Left renal pelvis (tissue), 4 donors: Measurements from ENCODE around the gene TMEM238. TPM values are rescaled to one million over a fixed set of nuclear protein-coding genes. Genes with fewer than 3 reads are reported as not detected.
"Not testable (repeated sequence)": the region's sequence is repeated elsewhere in the genome, so short reads cannot be mapped to it uniquely, and the experiment has no call there.

Experiments used
- DNase-seq, 4 donors: peaks; one replicate each; pipeline ENCODE4 v3.0.0-alpha.2; 2013; ENCODE audit warnings: low read depth in 4 of 4, low spot score in 3 of 4
- polyA plus RNA-seq, 4 donors: library from polyadenylated mRNA; unstranded; fragments of 120-200 nt; gene quantifications; one replicate each; pipeline ENCODE4 v1.2.1, GENCODE V29; 2013; ENCODE audit not compliant: insufficient read length in 4 of 4

The TMEM238 gene
- polyA plus RNA-seq, 4 donors: 0.31 to 2.2 (median 0.49) TPM

DNA sequence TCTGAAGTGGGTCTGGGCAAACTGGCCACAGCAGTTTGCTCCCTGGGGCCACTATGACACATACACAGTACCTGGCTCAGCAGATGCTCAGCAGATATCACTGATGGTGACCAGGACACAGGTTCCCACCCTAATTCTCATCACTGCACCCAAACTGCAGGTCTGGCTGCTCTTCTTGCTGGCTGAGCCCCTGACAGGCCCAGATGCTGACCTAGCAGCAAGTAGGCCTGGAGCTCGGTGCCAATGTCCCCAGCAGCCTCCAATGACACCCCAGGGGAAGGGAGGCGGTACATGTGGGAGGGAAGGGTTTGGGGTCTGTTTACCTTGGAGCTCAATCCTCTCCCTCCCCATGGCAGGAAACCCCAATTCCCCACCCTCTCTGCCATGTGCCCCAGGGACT lies 18.4 kb upstream of the TMEM238 start:
- no peak for DNase-seq

DNA sequence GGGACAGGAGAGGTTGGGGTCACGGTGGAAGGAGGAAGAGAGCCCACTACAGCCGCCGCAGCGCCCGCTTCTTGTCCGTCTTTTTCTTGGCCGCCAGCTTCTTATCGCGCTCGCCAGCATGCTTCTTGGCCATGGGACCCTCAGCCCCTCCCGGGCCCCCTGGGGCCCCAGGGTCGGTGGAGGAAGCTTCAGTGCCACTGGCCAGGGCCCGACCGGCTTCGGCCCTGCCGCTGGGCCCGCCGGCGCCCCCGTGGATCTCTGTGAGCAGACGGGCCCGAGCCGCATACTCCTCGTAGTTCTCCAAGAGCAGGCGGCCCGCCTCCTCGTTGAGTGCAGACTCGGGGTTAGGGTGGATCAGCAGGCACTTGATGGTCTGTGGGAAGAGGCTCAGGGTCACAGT lies 17.3 kb upstream of the TMEM238 start:
- not testable (repeated sequence) for DNase-seq

DNA sequence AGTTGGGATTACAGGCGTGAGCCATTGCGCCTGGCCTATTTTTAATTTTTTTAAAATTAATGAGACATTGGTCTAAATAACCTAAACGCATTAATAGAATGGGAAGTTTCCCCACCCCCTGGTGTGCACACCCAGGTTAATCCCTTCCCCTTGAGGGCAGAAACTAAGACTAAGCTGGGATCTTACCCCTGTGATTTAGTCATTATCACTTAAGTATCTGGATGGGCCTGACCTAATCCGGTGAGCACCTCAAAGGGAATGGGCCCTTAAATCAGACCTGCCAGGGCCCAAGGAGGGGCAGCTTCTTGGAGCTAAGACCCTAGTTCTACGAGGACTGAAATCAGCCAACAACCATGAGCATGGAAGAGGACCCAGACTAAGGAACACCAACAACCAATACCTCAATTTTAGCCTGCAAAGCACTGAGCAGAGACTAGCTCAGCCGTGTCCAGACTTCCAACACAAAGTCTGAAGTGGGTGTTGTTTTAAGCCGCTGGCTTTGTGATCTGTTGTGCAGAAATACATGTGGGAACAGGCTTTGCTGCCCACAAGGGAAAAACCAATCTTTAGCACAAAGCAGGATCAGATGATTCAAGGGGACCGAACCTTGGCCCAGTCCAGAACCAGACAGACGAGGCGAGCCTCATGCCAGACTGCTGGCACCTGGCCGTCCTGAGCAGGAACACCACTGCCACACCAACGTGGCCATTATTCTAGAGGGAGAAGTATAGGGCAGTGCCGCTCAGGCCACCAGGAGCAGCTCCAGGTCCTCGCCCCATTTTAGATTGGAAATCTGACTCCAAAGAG lies 16.4 kb upstream of the TMEM238 start:
- DNase-seq: no peak

DNA sequence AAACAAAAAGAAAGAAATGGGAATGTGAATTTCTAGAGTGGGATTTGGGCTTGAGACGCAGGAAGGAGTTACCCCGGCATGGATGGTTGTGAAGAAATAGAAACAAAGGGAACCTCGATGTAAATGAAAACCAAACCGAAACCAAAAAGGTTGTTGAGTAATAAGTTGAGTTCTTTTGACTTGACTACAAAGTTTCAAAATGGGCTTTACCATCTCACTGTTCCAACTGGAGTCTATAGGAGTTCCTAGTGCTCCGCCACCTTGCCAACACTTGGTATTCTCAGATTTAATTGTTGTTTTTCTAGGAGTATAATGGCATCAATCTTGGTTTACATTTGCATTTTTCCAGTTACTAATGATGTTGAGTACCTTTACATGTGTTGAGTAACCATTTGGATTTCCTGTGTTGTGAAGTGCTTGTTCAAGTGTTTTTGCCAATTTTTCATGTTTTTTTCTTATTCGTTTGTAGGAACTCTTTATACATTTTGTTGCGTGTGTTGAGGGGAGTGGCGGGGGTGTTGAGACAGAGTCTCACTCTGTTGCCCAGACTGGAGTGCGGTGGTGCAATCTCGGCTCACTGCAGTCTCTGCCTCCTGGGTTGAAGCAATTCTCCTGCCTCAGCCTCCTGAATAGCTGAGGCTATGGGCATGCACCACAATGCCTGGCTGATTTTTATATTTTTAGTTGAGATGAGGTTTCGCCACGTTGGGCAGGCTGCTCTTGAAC lies 14.3 kb upstream of the TMEM238 start:
- DNase-seq: no peak

DNA sequence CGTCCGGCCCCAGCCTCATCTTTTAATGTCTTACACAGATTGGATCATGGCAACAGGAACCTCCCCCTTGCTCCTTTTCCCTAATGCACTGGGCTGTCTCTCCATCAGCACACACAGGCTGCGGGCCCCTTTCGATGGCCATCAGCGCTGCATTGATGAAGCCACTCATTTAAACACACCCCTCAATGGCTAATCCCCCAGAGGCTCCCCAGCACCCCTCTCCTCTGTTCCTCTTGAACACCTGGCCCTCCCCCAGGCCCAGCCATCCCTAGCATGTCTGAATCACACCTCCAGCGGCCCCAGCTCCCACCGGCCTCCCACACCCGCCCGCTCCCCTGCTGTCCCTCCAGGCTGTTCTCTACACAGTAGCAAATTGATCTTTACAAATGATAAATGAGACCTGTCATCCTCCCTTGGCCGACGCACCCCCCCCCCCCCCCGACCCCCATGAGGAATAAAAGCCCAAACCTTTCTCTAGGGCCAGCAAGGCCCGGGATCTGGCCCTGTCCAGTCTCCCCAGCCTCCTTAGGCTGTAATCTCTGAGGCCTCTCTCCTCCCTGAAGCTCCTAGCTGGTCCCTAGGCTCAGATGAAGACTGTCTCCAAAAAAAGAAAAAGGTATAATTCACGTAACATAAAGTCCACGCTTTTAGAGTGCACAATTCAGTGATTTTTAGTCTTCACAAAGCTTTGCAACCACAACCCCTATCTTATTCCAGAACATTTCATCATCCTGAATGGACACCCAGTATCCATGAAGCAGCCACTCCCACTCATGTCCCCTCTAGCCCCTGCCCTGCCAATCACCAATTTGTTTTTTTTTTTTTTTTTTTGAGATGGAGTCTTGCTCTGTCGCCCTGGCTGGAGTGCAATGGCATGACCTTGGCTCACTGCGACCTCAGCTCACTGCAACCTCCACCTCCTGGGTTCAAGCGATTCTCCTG lies 9.0 kb upstream of the TMEM238 start:
- DNase-seq: no peak

DNA sequence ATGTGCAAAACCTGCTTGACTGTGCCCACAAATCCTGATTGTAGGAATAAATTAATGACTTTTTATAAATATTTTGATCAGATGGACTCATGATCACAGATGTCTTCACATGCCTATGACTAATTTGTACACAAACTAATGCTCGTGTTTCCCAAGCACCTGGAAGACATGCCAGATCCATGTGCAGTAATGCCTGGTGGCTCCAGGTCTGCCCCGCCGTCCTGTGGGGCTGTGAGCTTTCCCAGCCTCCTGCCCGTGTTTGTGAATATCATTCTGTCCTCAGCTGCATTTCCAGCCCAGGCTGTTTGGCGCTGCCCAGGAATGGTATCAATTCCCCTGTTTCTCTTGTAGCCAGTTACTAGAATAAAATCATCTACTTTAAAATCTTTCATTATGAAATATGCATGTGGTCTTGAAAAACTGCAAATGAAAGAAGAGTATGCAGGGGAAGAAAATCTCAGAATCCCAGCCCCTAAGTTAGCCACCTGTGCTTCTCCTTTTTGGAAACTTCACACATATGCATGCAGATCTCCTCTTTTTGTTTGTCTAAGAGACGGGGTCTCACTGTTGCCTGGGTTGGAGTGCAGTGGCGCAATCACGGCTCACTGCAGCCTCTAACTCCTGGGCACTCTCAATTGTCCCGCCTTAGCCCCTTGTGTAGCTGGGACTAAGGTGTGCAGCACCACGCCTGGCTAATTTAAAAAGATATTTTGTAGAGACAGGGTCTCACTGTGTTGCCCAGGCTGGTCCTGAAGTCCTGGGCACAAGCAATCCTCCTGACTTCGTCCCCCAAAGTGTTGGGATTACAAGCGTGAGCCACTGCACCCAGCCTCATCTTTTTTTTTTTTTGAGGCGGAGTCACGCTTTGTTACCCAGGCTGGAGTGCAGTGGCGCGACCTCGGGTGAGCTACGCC lies 7.9 kb upstream of the TMEM238 start:
- no peak for DNase-seq

DNA sequence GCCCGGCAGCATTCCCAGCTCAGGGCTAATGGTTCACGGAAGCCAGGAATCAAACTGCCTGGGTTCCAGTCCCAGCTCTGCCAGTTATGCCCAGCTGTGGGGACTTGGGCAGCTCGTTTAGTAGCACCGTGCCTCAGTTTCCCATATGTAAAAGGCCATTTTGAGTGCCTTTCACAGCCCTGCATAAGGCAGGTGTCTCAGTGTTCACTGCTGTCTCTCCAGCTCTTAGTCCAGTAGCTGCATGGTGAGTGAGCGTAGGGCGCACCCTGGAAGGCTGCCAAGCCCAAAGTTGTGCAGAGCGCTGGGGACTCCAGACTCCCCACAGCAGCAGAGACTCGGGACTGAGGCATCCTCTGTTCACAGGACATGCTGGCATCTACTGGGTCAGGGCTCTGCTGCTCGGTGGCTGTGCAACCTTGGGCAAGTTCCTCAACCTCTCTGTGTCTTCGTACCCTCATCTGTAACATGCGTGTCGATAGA lies 7.1 kb upstream of the TMEM238 start:
- no peak for DNase-seq

DNA sequence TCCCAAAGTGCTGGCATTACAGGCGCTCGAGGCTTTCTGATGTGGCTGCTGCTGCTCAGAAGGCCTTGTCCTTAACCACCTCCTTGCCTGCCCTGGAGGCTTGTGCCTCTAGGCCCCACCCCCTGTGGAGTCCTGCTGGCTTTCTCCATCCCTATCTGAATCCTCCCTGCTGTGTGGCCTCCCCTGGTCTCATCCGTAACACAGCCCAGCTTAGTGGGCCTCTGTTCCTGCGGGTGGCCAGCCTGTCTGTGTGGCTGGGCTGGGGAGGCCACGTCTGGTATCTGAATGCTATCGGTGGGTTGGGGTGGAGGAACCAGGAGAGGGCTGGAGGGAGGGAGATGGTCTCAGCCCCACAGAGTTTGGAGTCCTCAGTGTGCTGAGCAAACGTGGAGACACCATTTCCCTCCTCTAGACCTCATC lies 6.4 kb upstream of the TMEM238 start:
- no peak for DNase-seq

DNA sequence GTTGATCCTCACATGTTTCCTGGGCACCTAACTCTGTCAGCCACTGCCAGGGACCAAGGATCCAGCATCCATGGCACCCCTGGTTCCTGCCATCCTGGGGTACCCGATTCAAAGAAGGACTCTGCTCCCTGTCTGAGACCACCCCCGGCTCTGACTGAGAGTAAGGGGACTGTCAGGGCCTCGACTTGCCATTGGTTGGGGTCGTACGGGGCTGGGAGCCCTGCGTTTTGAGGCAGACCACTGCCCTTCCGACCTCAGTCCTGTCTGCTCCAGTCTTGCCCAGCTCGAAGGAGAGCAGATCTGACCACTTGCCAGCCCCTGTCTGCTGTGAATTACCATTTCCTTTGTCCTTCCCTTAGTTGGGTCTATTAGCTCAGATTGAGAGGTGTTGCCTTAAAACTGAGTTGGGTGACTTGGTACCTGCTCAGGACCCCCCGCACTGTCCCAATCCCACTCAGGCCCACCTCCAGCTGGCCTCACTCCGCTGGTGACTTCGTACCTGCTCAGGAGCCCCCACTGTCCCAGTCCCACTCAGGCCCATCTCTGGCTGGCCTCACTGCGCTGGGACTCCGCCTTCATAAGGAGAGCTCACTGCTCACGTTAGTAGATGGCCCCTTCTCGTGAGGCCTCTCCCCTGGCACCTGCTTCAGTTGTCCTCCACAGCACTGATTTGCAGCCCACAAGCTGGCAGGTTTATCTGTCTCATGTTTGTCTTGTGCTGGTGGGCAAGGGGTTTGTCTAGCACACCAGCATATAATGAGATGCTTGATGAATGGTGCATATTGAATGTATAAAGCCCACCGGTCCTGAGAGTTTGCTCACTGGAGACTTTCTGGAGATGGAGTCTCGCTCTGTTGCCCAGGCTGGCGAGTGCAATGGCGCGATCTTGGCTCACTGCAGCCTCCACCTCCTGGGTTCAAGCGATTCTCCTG lies 5.6 kb upstream of the TMEM238 start:
- no peak for DNase-seq

DNA sequence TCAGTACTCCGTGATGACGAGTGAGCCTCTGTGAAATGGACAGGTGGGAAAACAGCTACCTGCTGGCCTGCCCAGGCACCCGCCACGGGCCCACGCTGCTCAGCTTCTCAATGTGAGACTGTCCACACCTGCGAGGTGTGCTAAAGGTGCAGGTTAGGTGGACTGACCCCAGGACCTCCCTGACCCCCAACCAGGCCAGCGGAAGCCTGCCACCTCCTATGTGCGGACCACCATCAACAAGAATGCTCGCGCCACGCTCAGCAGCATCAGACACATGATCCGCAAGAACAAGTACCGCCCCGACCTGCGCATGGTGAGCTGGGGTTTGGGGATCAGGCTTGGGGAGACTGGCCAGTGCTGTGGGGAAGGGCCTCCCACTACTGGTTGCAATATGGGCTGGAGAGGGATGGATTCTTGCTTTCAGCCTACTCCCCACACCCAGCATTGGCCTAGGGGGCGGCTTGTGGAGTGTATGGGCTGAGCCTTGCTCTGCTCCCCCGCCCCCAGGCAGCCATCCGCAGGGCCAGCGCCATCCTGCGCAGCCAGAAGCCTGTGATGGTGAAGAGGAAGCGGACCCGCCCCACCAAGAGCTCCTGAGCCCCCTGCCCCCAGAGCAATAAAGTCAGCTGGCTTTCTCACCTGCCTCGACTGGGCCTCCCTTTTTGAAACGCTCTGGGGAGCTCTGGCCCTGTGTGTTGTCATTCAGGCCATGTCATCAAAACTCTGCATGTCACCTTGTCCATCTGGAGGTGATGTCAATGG lies 3.8 kb upstream of the TMEM238 start:
- no peak for DNase-seq

DNA sequence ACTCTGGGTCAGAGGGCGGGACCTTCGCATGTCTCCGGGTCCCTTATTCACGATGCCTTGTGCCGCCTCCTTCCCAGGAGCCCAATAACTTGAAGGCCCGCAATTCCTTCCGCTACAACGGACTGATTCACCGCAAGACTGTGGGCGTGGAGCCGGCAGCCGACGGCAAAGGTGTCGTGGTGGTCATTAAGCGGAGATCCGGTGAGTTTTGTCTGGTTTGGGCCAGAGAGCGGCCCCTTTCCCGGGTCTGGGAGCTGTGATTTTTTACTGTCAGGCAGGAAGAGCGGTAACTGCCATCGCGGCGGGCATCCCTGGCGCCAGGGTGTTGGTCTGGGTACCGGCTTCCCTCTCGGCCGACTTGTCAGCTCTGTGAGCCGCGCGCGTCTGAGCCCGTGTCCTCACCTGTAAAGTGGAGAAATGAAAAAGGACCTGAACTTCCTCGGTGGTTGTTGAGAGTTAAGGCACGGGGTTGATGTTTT lies 2.4 kb upstream of the TMEM238 start:
- DNase-seq: no peak

DNA sequence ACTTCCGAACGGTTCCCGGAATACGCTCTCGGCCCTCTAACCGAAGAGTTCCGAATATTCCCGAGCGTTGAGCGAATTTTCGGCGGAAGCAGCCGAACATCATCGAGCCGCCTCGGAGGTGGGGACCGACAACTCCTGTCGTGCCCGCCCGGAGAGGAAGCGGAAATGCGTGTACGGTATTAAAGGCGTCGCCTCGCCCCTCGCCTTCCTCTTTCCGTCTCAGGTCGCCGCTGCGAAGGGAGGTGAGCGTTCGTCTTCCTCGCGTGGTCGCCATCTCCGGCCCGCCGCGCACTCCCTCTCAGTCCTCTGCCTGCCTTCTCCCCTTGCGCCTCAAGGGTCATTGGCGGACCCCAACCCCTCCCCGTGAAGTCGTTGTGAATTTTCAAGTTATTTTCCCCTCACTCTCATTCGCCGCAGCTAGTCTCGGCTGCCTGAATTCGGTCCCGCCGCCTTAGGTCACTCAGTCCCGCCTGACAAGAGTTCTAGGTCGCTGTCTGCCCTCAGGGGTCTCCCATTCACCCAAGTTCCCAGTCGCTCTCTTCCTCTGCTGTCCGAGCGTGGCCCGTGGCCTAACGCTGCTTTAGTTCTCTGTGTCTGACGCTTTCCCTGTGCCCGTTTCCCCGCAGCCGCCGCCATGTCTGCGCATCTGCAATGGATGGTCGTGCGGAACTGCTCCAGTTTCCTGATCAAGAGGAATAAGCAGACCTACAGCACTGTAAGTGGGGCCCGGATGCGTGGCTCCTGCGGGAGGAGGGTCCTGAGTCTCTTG lies 1.8 kb upstream of the TMEM238 start, which contains the start of gene RPL28:
RPL28 (plus strand) TSS at position 209 of the 769 bp plus-strand sequence; CDS start at position 635, 426 bp downstream.
- DNase-seq: peak; percentile 94 to 98 (median 98)

DNA sequence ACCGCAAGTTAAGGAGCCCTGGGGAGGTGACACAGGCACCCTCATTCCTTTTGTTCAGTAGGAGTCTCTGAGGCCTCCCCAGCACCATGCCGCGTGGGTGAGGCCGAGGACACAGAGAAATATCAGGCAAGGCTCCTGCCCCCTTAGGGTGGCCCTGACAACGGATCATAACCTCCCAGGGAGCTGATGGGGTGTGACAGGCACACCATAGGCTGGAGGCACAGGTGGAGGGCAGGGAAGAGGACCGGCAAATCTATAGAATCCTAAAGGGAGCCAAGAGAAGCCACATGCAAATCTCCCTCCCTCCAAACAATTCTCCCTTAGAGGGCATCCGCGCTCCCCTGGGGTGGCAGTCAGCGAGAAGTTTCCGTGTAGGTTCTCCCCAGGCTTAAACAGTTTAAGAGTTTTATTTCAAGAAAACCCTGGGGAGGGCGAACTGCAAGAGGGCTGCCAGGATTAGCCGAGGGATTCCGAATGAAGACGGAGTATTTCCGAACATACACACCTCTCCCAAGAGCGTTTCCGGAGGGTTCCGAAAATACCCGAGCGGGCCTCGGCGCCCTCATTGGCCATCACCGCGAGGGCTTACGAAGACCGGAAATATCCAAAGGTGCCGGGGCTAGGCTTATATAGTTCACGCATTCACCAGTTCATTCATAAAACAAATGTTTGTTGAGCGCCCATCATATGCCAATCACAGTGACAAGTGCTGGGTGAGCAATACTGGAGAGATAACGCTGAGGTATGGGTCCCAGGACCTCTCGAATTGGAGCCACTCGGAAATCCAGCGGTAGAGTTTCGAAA lies 1.0 kb upstream of the TMEM238 start:
- peak; percentile 91 to 94 (median 93) for DNase-seq

DNA sequence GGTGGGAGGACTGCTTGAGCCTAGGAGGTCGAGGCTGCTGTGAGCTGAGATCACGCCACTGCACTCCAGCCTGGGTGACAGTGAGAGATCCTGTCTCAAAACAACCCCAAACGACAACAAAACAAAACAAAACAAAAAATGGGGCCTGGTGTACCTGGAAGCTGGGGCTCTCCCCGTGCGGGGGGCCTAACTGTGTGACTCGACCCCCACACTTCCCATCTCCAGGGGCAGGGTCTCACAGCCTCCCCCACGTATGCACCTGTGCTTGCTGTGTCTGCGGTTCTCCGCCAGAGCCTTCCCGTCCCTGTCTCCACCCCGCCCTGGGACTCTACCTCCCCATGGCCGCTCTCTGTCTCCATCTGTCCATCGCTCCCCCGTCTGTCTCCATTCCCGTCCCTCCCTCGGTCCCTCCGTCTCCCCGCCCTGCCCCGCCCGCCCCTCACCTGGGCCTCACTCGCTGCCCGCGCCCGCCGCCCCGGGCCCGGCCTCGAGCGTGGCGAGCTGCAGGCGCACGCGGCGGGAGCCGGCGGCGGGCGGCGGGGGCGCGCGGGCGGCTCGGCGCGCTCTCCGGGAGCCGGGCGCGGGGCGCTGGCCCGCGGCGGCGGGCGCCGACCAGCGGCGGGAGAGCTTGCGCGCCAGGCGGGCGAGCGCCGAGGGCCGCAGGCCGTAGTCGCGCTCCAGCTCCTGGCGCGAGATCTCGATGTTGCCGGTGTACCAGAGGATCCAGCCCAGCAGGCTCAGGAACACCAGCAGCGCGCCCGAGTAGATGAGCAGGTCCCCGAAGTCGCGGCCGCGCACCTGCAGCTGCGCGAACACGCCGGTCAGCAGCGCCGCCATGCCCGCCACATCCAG lies 587 bp downstream of the TMEM238 start:
- no peak for DNase-seq

DNA sequence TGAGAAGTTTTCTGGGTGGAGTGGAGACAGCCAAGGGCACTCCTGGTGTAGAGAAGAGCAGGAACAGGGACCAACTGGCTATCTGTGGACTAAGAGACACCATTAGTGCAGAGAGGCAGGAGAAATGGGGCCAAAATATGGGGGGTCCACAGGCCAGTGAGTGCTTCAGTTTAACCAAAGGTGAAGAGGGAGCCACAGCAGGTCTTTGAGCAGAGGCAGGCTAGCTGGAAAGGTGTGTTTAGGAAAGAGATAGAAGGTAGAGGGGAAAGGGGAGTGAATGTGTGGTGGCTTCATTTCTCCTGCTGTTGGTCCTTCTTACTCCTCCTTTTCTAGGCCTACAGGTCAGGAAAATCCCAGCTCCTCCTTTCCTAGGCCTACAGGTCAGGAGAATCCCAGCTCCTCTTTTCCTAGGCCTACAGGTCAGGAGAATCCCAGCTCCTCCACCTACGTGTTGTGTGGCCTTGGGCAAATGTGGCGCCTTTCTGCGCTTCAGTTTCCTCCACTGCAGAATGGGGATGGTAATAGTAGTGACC lies 1.5 kb downstream of the TMEM238 start:
- no peak for DNase-seq
